Tibial nerve (tissue), 4 donors: ENCODE measurements around the gene TDP2.
"Not testable (repeated sequence)": the region's sequence is repeated elsewhere in the genome, so short reads cannot be mapped to it uniquely, and the experiment has no call there.

Experiments used
- EP300 ChIP-seq, 2 donors: sonication (generic); formaldehyde crosslinking; IDR thresholded peaks; one replicate each; pipeline ENCODE4 v1.6.1; 2017; ENCODE audit warnings: antibody characterized with exemption in 2 of 2, mild to moderate bottlenecking in 1 of 2
- POLR2A ChIP-seq, 2 donors: fragments of 450-650 bp; IDR thresholded peaks; one replicate each; pipeline ENCODE4 v1.6.1; 2017; ENCODE audit warnings: antibody characterized with exemption in 2 of 2, mild to moderate bottlenecking in 2 of 2, moderate library complexity in 2 of 2
- TF ChIP-seq, protein P1 (sequence below), 5 experiments: fragments of 200-600 bp in 3 of 5; fragments of 450-650 bp in 2 of 5; sonication (generic) in 3 of 5; IDR thresholded peaks; one replicate each; pipeline ENCODE4 v1.5.1; 2016 to 2019; ENCODE audit warnings: antibody characterized with exemption in 5 of 5, mild to moderate bottlenecking in 3 of 5, moderate library complexity in 2 of 5

DNA sequence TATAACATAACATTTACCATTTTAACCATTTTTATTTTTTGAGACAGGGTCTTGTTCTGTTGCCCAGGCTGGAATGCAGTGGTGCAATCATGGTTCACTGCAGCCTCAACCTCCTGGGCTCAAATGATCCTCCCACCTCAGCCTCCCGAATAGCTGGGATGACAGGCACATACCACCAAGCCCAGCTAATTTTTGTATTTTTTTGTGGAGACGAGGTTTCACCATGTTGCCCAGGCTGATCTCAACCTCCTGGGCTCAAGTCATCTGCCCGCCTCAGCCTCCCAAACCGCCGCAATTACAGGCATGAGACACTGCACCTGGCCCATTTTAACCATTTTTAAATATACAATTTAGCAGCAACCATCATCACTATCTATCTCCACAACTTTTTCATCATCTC is 26.1 kb downstream of the TDP2 start:
- TF ChIP-seq EP300, POLR2A (IDR thresholded peaks at IDR 0.05): not testable (repeated sequence)
- TF ChIP-seq, protein P1, sequence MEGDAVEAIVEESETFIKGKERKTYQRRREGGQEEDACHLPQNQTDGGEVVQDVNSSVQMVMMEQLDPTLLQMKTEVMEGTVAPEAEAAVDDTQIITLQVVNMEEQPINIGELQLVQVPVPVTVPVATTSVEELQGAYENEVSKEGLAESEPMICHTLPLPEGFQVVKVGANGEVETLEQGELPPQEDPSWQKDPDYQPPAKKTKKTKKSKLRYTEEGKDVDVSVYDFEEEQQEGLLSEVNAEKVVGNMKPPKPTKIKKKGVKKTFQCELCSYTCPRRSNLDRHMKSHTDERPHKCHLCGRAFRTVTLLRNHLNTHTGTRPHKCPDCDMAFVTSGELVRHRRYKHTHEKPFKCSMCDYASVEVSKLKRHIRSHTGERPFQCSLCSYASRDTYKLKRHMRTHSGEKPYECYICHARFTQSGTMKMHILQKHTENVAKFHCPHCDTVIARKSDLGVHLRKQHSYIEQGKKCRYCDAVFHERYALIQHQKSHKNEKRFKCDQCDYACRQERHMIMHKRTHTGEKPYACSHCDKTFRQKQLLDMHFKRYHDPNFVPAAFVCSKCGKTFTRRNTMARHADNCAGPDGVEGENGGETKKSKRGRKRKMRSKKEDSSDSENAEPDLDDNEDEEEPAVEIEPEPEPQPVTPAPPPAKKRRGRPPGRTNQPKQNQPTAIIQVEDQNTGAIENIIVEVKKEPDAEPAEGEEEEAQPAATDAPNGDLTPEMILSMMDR (IDR thresholded peaks at IDR 0.05), result not testable (repeated sequence)
